T-helper 17 cell (primary cell): ENCODE measurements around the gene LHX8. TPM values are rescaled to one million over a fixed set of nuclear protein-coding genes. Genes with fewer than 3 reads are reported as not detected.
"Not testable (repeated sequence)": the region's sequence is repeated elsewhere in the genome, so short reads cannot be mapped to it uniquely, and the experiment has no call there.

Experiments used
- ATAC-seq: fragments of 150-1000 bp; cut with Tn5 transposase; 2 replicates; pipeline ENCODE4 v1.10.0; 2021; ENCODE audit warnings: mild to moderate bottlenecking, moderate library complexity
- DNase-seq, 3 donors: peaks; one replicate each; pipeline versions ENCODE4 v3.0.0 to v3.0.0-alpha.2; 2020 to 2021
- H3K9me3 ChIP-seq: one replicate; pipeline ENCODE4 v1.7.0; 2013; ENCODE audit warnings: low read length, mild to moderate bottlenecking; ENCODE audit not compliant: control insufficient read depth, poor library complexity, severe bottlenecking
- H3K27ac Mint-ChIP-seq: one replicate; pipeline ENCODE4 v1.8.0; 2022; ENCODE audit warnings: mild to moderate bottlenecking, moderate library complexity, mixed read lengths
- H3K27me3 Mint-ChIP-seq: one replicate; pipeline ENCODE4 v1.8.0; 2022; ENCODE audit warnings: mixed read lengths
- H3K36me3 Mint-ChIP-seq: one replicate; pipeline ENCODE4 v1.8.0; 2022; ENCODE audit warnings: low read depth, mixed read lengths
- H3K4me1 Mint-ChIP-seq: one replicate; pipeline ENCODE4 v1.8.0; 2022; ENCODE audit warnings: mild to moderate bottlenecking, mixed read lengths
- H3K4me3 Mint-ChIP-seq: one replicate; pipeline ENCODE4 v1.8.0; 2022; ENCODE audit warnings: mild to moderate bottlenecking, moderate library complexity, mixed read lengths
- total RNA-seq, 4 donors: library from RNA in 2 of 4; stranded (reverse) in 2 of 4; gene quantifications; one replicate each; pipeline ENCODE4 v1.2.3 and lab custom pipeline; 2022 to 2026

The LHX8 gene
- total RNA-seq, 2 donors from 2014 or later = not detected

GRCh38 chr1:75136921-75137641 is 2.9 kb downstream of the LHX8 start:
- no peak for DNase-seq
- peaks cover 3% of the 10 kb centered on the region for H3K4me1 Mint-ChIP-seq
- no peak for ATAC-seq
- no peak overlapping the region for H3K27ac Mint-ChIP-seq
- no peaks in the 10 kb centered on the region for H3K9me3 ChIP-seq
- no peaks in the 10 kb centered on the region for H3K36me3 Mint-ChIP-seq
- peaks cover 70% of the 10 kb centered on the region for H3K27me3 Mint-ChIP-seq
- H3K4me3 Mint-ChIP-seq = no peak overlapping the region

- H3K27me3 Mint-ChIP-seq = no peaks in the 10 kb centered on the region
- H3K9me3 ChIP-seq = no peaks in the 10 kb centered on the region
- no peaks in the 10 kb centered on the region for H3K36me3 Mint-ChIP-seq
- no peaks in the 10 kb centered on the region for H3K4me1 Mint-ChIP-seq
- no peak overlapping the region for H3K27ac Mint-ChIP-seq
- ATAC-seq (no peak), DNase-seq (no peak)
- no peak overlapping the region for H3K4me3 Mint-ChIP-seq
Observed at GRCh38 chr1:75152092-75152491, 17.9 kb downstream of the LHX8 start.

GRCh38 chr1:75159154-75159553 is 25.0 kb downstream of the LHX8 start:
- H3K27ac Mint-ChIP-seq = no peak overlapping the region
- peaks cover 6% of the 10 kb centered on the region for H3K27me3 Mint-ChIP-seq
- H3K36me3 Mint-ChIP-seq = no peaks in the 10 kb centered on the region
- no peaks in the 10 kb centered on the region for H3K9me3 ChIP-seq
- DNase-seq (no peak), ATAC-seq (no peak)
- H3K4me1 Mint-ChIP-seq = no peaks in the 10 kb centered on the region
- H3K4me3 Mint-ChIP-seq = no peak overlapping the region

- no peak for ATAC-seq
- no peak overlapping the region for H3K27ac Mint-ChIP-seq
- no peak for DNase-seq
- H3K27me3 Mint-ChIP-seq = peaks cover 5% of the 10 kb centered on the region
- H3K4me3 Mint-ChIP-seq = no peak overlapping the region
- H3K36me3 Mint-ChIP-seq = no peaks in the 10 kb centered on the region
- no peaks in the 10 kb centered on the region for H3K9me3 ChIP-seq
- H3K4me1 Mint-ChIP-seq = no peaks in the 10 kb centered on the region
Observed at GRCh38 chr1:75165264-75165663, 31.1 kb downstream of the LHX8 start.

- no peak for ATAC-seq
- H3K36me3 Mint-ChIP-seq = no peaks in the 10 kb centered on the region
- H3K4me3 Mint-ChIP-seq = no peak overlapping the region
- DNase-seq = no peak
- H3K27me3 Mint-ChIP-seq = peaks cover 4% of the 10 kb centered on the region
- H3K27ac Mint-ChIP-seq = no peak overlapping the region
- H3K9me3 ChIP-seq = no peaks in the 10 kb centered on the region
- no peaks in the 10 kb centered on the region for H3K4me1 Mint-ChIP-seq
Observed at GRCh38 chr1:75166821-75167220, 32.6 kb downstream of the LHX8 start.

- Mint-ChIP-seq H3K4me1 (no peaks in the 10 kb centered on the region), H3K27me3 (peaks cover 4% of the 10 kb centered on the region), H3K36me3 (no peaks in the 10 kb centered on the region), H3K27ac (no peak overlapping the region), H3K4me3 (no peak overlapping the region)
- H3K9me3 ChIP-seq = no peaks in the 10 kb centered on the region
- DNase-seq = no peak
- no peak for ATAC-seq
Observed at GRCh38 chr1:75170011-75170410, 35.8 kb downstream of the LHX8 start.

- Mint-ChIP-seq H3K27me3 (peaks cover 4% of the 10 kb centered on the region), H3K36me3 (no peaks in the 10 kb centered on the region), H3K27ac (no peak overlapping the region), H3K4me1 (no peaks in the 10 kb centered on the region), H3K4me3 (no peak overlapping the region)
- H3K9me3 ChIP-seq = no peaks in the 10 kb centered on the region
- DNase-seq (no peak), ATAC-seq (no peak)
Observed at GRCh38 chr1:75170981-75171380, 36.8 kb downstream of the LHX8 start.

- H3K9me3 ChIP-seq = no peaks in the 10 kb centered on the region
- Mint-ChIP-seq H3K27me3 (no peaks in the 10 kb centered on the region), H3K36me3 (no peaks in the 10 kb centered on the region), H3K4me3 (no peak overlapping the region), H3K27ac (no peak overlapping the region), H3K4me1 (no peaks in the 10 kb centered on the region)
- no peak for DNase-seq
- ATAC-seq = no peak
Observed at GRCh38 chr1:75171876-75172275, 37.7 kb downstream of the LHX8 start.

- no peak for DNase-seq
- Mint-ChIP-seq H3K4me1 (no peaks in the 10 kb centered on the region), H3K4me3 (no peak overlapping the region), H3K27me3 (no peaks in the 10 kb centered on the region), H3K27ac (no peak overlapping the region), H3K36me3 (no peaks in the 10 kb centered on the region)
- ATAC-seq = no peak
- H3K9me3 ChIP-seq = no peaks in the 10 kb centered on the region
Observed at GRCh38 chr1:75172556-75172955, 38.4 kb downstream of the LHX8 start.

GRCh38 chr1:75174031-75174760 is 40.0 kb downstream of the LHX8 start:
- DNase-seq (no peak), ATAC-seq (no peak)
- no peak overlapping the region for H3K27ac Mint-ChIP-seq
- no peaks in the 10 kb centered on the region for H3K4me1 Mint-ChIP-seq
- H3K9me3 ChIP-seq = no peaks in the 10 kb centered on the region
- no peaks in the 10 kb centered on the region for H3K36me3 Mint-ChIP-seq
- no peaks in the 10 kb centered on the region for H3K27me3 Mint-ChIP-seq
- no peak overlapping the region for H3K4me3 Mint-ChIP-seq

- ATAC-seq, H3K27me3 Mint-ChIP-seq, H3K4me3 Mint-ChIP-seq: not testable (repeated sequence)
Observed at GRCh38 chr1:75181214-75181955, 47.2 kb downstream of the LHX8 start.

GRCh38 chr1:75188892-75189291 is 54.7 kb downstream of the LHX8 start:
- ATAC-seq (no peak), DNase-seq (no peak)
- H3K4me1 Mint-ChIP-seq = no peaks in the 10 kb centered on the region
- H3K4me3 Mint-ChIP-seq = no peak overlapping the region
- H3K27ac Mint-ChIP-seq = no peak overlapping the region
- no peaks in the 10 kb centered on the region for H3K27me3 Mint-ChIP-seq
- no peaks in the 10 kb centered on the region for H3K36me3 Mint-ChIP-seq
- no peaks in the 10 kb centered on the region for H3K9me3 ChIP-seq

More at GRCh38 chr1:75181214-75181955, 47.2 kb downstream of the LHX8 start:
- not testable (repeated sequence) for H3K27ac Mint-ChIP-seq, H3K4me1 Mint-ChIP-seq, H3K36me3 Mint-ChIP-seq, H3K9me3 ChIP-seq, DNase-seq

GRCh38 chr1:75198163-75198562 is 64.0 kb downstream of the LHX8 start:
- Mint-ChIP-seq H3K27me3 (no peaks in the 10 kb centered on the region), H3K36me3 (no peaks in the 10 kb centered on the region), H3K4me1 (no peaks in the 10 kb centered on the region), H3K4me3 (no peak overlapping the region), H3K27ac (no peak overlapping the region)
- no peaks in the 10 kb centered on the region for H3K9me3 ChIP-seq
- ATAC-seq (no peak), DNase-seq (no peak)
